HG03280 (cell line): ENCODE measurements around the gene SPTB.

ENCODE experiments used
- ATAC-seq: cut with Tn5 transposase; IDR thresholded peaks from one replicate; pipeline ENCODE4 v1.9.1; 2021; ENCODE audit warnings: mild to moderate bottlenecking, moderate library complexity; ENCODE audit not compliant: unreplicated experiment

The SPTB gene

GRCh38 chr14:64855721-64856528 is 23.8 kb downstream of the SPTB start:
- no peak for ATAC-seq

GRCh38 chr14:64850369-64851137 is 29.2 kb downstream of the SPTB start:
- ATAC-seq: no peak

GRCh38 chr14:64849940-64850339 is 29.8 kb downstream of the SPTB start:
- ATAC-seq: no peak

- no peak for ATAC-seq
These were observed 31.5 kb downstream of the SPTB start for GRCh38 chr14:64848239-64848638.

GRCh38 chr14:64846319-64846718 is 33.4 kb downstream of the SPTB start:
- ATAC-seq: no peak

- ATAC-seq: no peak
These were observed 33.8 kb downstream of the SPTB start for GRCh38 chr14:64845878-64846277.

GRCh38 chr14:64844969-64845536 is 34.7 kb downstream of the SPTB start:
- ATAC-seq: no peak

GRCh38 chr14:64844272-64844671 is 35.4 kb downstream of the SPTB start:
- ATAC-seq: peak; percentile 74

- ATAC-seq: no peak
These were observed 36.2 kb downstream of the SPTB start for GRCh38 chr14:64843548-64843947.

- no peak for ATAC-seq
These were observed 37.6 kb downstream of the SPTB start for GRCh38 chr14:64841772-64842750.

- no peak for ATAC-seq
These were observed 38.5 kb downstream of the SPTB start for GRCh38 chr14:64841121-64841651.

GRCh38 chr14:64838656-64839055 is 41.1 kb downstream of the SPTB start:
- ATAC-seq: no peak

GRCh38 chr14:64835431-64835830 is 44.3 kb downstream of the SPTB start:
- no peak for ATAC-seq

GRCh38 chr14:64834965-64835364 is 44.7 kb downstream of the SPTB start:
- ATAC-seq: no peak

- ATAC-seq: no peak
These were observed 48.3 kb downstream of the SPTB start for GRCh38 chr14:64831419-64831818.

- no peak for ATAC-seq
These were observed 48.7 kb downstream of the SPTB start for GRCh38 chr14:64830961-64831360.

- ATAC-seq: no peak
These were observed 51.6 kb downstream of the SPTB start for GRCh38 chr14:64828071-64828470.

- ATAC-seq: no peak
These were observed 52.9 kb downstream of the SPTB start for GRCh38 chr14:64826845-64827244.

- no peak for ATAC-seq
These were observed 53.4 kb downstream of the SPTB start for GRCh38 chr14:64826333-64826732.

GRCh38 chr14:64825509-64825908 is 54.2 kb downstream of the SPTB start:
- ATAC-seq: no peak
